SK-N-SH treated with all-trans-retinoic acid at 6 μM for 48 hours (cell line): Measurements from ENCODE around the gene TPM4.

ENCODE experiments used
- ATAC-seq: fragments of 200-7000 bp; cut with Tn5 transposase; 3 replicates; pipeline ENCODE4 v1.9.1; 2020; ENCODE audit warnings: mild to moderate bottlenecking, moderate library complexity
- ARNTL ChIP-seq: fragments of 450-650 bp; formaldehyde crosslinking; IDR thresholded peaks from 2 replicates; pipeline ENCODE4 v1.5.0; 2020; ENCODE audit warnings: low read depth, mild to moderate bottlenecking, moderate library complexity, borderline replicate concordance
- BACH2 ChIP-seq: fragments of 250-450 bp; sonication (Bioruptor Pico); IDR thresholded peaks from 2 replicates; pipeline ENCODE4 v1.9.0; 2021; ENCODE audit warnings: mild to moderate bottlenecking, borderline replicate concordance
- CSDC2 ChIP-seq: fragments of 250-450 bp; sonication (Bioruptor Pico); IDR thresholded peaks from 2 replicates; pipeline ENCODE4 v1.5.0; 2020; ENCODE audit warnings: mild to moderate bottlenecking, moderate library complexity
- ESRRG ChIP-seq: fragments of 250-450 bp; sonication (Bioruptor Pico); IDR thresholded peaks from 2 replicates; pipeline ENCODE4 v1.6.1; 2021; ENCODE audit warnings: mild to moderate bottlenecking
- GLIS3 ChIP-seq: fragments of 250-450 bp; sonication (Bioruptor Pico); IDR thresholded peaks from 2 replicates; pipeline ENCODE4 v1.5.0; 2020; ENCODE audit warnings: mild to moderate bottlenecking, moderate library complexity
- ISL1 ChIP-seq: fragments of 250-450 bp; sonication (Bioruptor Pico); IDR thresholded peaks from 2 replicates; pipeline ENCODE4 v2.1.2; 2022; ENCODE audit warnings: mild to moderate bottlenecking, moderate library complexity
- OSR1 ChIP-seq: fragments of 250-450 bp; sonication (Bioruptor Pico); IDR thresholded peaks from 2 replicates; pipeline ENCODE4 v1.8.0; 2022; ENCODE audit warnings: moderate library complexity, mild to moderate bottlenecking, inconsistent platforms
- RARB ChIP-seq: fragments of 250-450 bp; sonication (Bioruptor Pico); IDR thresholded peaks from 2 replicates; pipeline ENCODE4 v1.8.0; 2021; ENCODE audit warnings: mild to moderate bottlenecking, moderate library complexity
- SNAI2 ChIP-seq: fragments of 250-450 bp; sonication (Bioruptor Pico); IDR thresholded peaks from 2 replicates; pipeline ENCODE4 v1.5.0; 2020; ENCODE audit warnings: mild to moderate bottlenecking, moderate library complexity
- TCF4 ChIP-seq: fragments of 250-450 bp; sonication (Bioruptor Pico); IDR thresholded peaks from 2 replicates; pipeline ENCODE4 v1.8.0; 2021; ENCODE audit warnings: mild to moderate bottlenecking, moderate library complexity, borderline replicate concordance
- TOX ChIP-seq: fragments of 250-450 bp; sonication (Bioruptor Pico); IDR thresholded peaks from 2 replicates; pipeline ENCODE4 v1.8.0; 2021; ENCODE audit warnings: mild to moderate bottlenecking, moderate library complexity, borderline replicate concordance
- ZC3H10 ChIP-seq: fragments of 250-450 bp; sonication (Bioruptor Pico); IDR thresholded peaks from 2 replicates; pipeline ENCODE4 v1.5.1; 2021; ENCODE audit warnings: mild to moderate bottlenecking, moderate library complexity
- ZFP3 ChIP-seq: fragments of 250-450 bp; sonication (Bioruptor Pico); IDR thresholded peaks from 2 replicates; pipeline ENCODE4 v1.5.0; 2020; ENCODE audit warnings: mild to moderate bottlenecking, moderate library complexity
- ZFP30 ChIP-seq: fragments of 450-650 bp; formaldehyde crosslinking; IDR thresholded peaks from 2 replicates; pipeline ENCODE4 v1.5.0; 2022; ENCODE audit warnings: mild to moderate bottlenecking, moderate library complexity
- ZNF565 ChIP-seq: fragments of 450-650 bp; formaldehyde crosslinking; conservative IDR thresholded peaks from 2 replicates; pipeline ENCODE4 v1.5.0; 2020; ENCODE audit warnings: low read depth, mild to moderate bottlenecking, moderate library complexity
- ZNF8 ChIP-seq: fragments of 450-650 bp; formaldehyde crosslinking; IDR thresholded peaks from 2 replicates; pipeline ENCODE4 v1.5.0; 2020; ENCODE audit warnings: mild to moderate bottlenecking, moderate library complexity
- TF ChIP-seq, protein P1 (sequence below): fragments of 250-450 bp; sonication (Bioruptor Pico); IDR thresholded peaks from 2 replicates; pipeline ENCODE4 v1.5.0; 2020; ENCODE audit warnings: mild to moderate bottlenecking, moderate library complexity
- TF ChIP-seq, protein P2 (sequence below): fragments of 250-450 bp; sonication (Bioruptor Pico); IDR thresholded peaks from 2 replicates; pipeline ENCODE4 v1.8.0; 2020; ENCODE audit warnings: mild to moderate bottlenecking, moderate library complexity, borderline replicate concordance
- TF ChIP-seq, protein P3 (sequence below): fragments of 250-450 bp; sonication (Bioruptor Pico); IDR thresholded peaks from 2 replicates; pipeline ENCODE4 v1.5.1; 2021; ENCODE audit warnings: mild to moderate bottlenecking, moderate library complexity
- TF ChIP-seq, protein P4 (sequence below): fragments of 250-450 bp; sonication (Bioruptor Pico); IDR thresholded peaks from 2 replicates; pipeline ENCODE4 v1.8.0; 2021; ENCODE audit warnings: low read depth, mild to moderate bottlenecking, moderate library complexity, borderline replicate concordance

TPM4 gene

DNA sequence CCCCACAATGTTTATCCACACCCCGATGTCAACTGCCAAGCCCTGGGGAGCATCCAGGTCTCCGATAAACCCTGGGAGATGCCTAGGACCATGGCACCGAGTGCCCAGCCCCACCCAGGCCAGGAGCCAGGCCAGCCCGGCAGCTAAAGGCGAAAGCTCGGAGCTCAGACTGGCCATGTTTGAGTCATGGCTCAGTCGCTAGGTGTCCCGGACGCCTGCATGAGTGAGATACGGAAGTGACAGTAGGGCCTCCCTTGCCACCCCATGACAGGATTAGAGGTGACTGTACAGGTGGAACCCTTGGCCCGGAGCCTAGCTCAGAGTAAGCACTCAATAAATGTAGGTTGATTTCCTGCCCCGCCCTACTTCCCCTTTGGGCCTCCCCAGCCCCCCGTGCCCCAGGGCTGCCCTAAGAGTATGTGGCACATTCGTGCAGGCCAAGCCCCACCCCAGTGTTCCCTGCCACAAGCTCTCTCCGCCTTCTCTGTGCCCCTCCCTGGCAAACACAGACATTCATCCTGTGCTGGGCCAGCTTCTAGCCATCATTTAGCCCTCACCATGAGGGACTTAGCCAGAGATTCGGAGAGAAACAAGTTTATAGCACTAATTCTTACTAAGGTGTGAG is 5.8 kb upstream of the TPM4 start:
- no peak for ATAC-seq

DNA sequence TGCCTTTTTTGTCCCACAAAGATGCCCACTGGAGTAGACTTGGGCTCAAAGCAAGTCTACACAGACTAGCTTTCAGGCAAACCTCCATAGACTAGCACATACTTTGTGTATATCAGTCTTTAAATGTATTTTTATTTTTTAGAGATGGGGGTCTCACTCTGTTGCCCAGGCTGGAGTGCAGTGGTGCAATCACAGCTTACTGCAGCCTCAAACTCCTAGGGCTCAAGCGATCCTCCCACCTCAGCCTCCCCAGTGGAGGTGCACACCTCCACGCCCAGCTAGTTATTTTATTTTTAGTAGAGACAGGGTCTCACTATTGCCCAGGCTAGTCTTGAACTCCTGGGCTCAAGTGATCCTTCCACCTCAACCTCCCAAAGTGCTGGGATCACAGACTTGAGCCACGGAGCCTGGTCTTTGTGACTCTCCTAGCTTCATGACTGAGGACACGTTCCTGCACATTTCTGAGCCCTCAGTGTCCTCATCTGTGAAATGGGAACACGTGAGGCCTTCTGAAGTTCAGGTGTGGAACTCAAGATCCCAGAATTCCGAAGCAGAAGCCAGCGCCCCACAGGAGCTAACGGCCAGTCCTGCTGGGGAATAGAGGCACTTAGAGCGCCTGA is 5.1 kb upstream of the TPM4 start:
- TF ChIP-seq ZFP30 (CRISPR knock-in tag) (no peak), TOX (no peak), BACH2 (no peak), RARB (CRISPR knock-in tag) (no peak), ISL1 (CRISPR knock-in tag) (no peak), OSR1 (CRISPR knock-in tag) (no peak), TCF4 (CRISPR knock-in tag) (no peak), ZC3H10 (CRISPR knock-in tag) (no peak), ZNF8 (CRISPR knock-in tag) (no peak)
- TF ChIP-seq, protein P1, sequence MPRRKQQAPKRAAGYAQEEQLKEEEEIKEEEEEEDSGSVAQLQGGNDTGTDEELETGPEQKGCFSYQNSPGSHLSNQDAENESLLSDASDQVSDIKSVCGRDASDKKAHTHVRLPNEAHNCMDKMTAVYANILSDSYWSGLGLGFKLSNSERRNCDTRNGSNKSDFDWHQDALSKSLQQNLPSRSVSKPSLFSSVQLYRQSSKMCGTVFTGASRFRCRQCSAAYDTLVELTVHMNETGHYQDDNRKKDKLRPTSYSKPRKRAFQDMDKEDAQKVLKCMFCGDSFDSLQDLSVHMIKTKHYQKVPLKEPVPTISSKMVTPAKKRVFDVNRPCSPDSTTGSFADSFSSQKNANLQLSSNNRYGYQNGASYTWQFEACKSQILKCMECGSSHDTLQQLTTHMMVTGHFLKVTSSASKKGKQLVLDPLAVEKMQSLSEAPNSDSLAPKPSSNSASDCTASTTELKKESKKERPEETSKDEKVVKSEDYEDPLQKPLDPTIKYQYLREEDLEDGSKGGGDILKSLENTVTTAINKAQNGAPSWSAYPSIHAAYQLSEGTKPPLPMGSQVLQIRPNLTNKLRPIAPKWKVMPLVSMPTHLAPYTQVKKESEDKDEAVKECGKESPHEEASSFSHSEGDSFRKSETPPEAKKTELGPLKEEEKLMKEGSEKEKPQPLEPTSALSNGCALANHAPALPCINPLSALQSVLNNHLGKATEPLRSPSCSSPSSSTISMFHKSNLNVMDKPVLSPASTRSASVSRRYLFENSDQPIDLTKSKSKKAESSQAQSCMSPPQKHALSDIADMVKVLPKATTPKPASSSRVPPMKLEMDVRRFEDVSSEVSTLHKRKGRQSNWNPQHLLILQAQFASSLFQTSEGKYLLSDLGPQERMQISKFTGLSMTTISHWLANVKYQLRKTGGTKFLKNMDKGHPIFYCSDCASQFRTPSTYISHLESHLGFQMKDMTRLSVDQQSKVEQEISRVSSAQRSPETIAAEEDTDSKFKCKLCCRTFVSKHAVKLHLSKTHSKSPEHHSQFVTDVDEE, result no peak
- TF ChIP-seq, protein P2, sequence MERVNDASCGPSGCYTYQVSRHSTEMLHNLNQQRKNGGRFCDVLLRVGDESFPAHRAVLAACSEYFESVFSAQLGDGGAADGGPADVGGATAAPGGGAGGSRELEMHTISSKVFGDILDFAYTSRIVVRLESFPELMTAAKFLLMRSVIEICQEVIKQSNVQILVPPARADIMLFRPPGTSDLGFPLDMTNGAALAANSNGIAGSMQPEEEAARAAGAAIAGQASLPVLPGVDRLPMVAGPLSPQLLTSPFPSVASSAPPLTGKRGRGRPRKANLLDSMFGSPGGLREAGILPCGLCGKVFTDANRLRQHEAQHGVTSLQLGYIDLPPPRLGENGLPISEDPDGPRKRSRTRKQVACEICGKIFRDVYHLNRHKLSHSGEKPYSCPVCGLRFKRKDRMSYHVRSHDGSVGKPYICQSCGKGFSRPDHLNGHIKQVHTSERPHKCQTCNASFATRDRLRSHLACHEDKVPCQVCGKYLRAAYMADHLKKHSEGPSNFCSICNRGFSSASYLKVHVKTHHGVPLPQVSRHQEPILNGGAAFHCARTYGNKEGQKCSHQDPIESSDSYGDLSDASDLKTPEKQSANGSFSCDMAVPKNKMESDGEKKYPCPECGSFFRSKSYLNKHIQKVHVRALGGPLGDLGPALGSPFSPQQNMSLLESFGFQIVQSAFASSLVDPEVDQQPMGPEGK (CRISPR knock-in tag), result no peak
- ATAC-seq, result no peak

More for the DNA sequence above, 5.8 kb upstream of the TPM4 start:
- TF ChIP-seq, protein P3, sequence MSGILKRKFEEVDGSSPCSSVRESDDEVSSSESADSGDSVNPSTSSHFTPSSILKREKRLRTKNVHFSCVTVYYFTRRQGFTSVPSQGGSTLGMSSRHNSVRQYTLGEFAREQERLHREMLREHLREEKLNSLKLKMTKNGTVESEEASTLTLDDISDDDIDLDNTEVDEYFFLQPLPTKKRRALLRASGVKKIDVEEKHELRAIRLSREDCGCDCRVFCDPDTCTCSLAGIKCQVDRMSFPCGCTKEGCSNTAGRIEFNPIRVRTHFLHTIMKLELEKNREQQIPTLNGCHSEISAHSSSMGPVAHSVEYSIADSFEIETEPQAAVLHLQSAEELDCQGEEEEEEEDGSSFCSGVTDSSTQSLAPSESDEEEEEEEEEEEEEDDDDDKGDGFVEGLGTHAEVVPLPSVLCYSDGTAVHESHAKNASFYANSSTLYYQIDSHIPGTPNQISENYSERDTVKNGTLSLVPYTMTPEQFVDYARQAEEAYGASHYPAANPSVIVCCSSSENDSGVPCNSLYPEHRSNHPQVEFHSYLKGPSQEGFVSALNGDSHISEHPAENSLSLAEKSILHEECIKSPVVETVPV (CRISPR knock-in tag), result no peak
- TF ChIP-seq ISL1 (CRISPR knock-in tag) (no peak), GLIS3 (CRISPR knock-in tag) (no peak), ZFP3 (CRISPR knock-in tag) (no peak), ZNF8 (CRISPR knock-in tag) (no peak), ZNF565 (CRISPR knock-in tag) (no peak), SNAI2 (no peak), OSR1 (CRISPR knock-in tag) (no peak), ESRRG (no peak), ARNTL (CRISPR knock-in tag) (no peak), CSDC2 (CRISPR knock-in tag) (no peak)
- TF ChIP-seq, protein P1, result no peak
- TF ChIP-seq, protein P4, sequence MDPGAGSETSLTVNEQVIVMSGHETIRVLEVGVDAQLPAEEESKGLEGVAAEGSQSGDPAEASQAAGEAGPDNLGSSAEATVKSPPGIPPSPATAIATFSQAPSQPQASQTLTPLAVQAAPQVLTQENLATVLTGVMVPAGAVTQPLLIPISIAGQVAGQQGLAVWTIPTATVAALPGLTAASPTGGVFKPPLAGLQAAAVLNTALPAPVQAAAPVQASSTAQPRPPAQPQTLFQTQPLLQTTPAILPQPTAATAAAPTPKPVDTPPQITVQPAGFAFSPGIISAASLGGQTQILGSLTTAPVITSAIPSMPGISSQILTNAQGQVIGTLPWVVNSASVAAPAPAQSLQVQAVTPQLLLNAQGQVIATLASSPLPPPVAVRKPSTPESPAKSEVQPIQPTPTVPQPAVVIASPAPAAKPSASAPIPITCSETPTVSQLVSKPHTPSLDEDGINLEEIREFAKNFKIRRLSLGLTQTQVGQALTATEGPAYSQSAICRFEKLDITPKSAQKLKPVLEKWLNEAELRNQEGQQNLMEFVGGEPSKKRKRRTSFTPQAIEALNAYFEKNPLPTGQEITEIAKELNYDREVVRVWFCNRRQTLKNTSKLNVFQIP (CRISPR knock-in tag), result no peak
